ENCODE results near the gene NCOR2. TPM values are rescaled to one million over a fixed set of nuclear protein-coding genes. Genes with fewer than 3 reads are reported as not detected.

Gene NCOR2
- total RNA-seq, 1 experiment from 2014 or later = 153 TPM

DNA sequence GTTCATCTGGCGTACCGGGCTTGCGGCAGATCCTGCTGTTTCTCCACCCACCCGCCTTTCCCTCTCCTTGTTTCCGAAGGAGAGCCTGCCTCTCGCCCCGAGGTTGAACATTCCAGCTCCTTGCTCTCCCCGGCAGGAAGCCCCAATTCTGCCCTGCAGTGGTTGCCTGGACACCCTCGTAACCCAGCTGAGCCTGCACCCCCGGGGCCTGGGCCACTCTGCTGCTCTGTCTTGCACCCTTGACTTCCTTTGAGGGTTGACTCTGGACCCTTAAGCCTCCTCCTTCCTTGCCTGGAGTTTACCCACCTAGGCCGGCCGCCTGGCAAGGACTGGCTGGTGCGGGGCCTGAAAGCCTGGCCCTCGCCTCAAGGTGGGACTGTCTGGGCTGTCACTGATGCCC is 25.8 kb upstream of the NCOR2 start:
- no peaks in the 10 kb centered on the region for H3K9me2 ChIP-seq (ENCODE audit: insufficient read depth)
- RAD21 ChIA-PET (ENCODE audit: low non-redundant PET in 1 of 2, low total read pairs in 2 of 2, uncharacterized antibody in 2 of 2, unreplicated experiment in 2 of 2) = no interaction called here
- POLR2A ChIA-PET = no interaction called here
- no peak overlapping the region for H3K9ac ChIP-seq (ENCODE audit: low read length)
- no peak for DNase-seq (ENCODE audit: low read depth, low spot score)
- H2AFZ ChIP-seq (ENCODE audit: low read depth, low read length, poor library complexity, severe bottlenecking) = no peak overlapping the region
- no peak overlapping the region for H3K4me3 ChIP-seq (replicated peaks in 1 of 2; ENCODE audit: low read depth in 1 of 2, low read length in 2 of 2)
- no peaks in the 10 kb centered on the region for H3K27me3 ChIP-seq (ENCODE audit: insufficient read depth, low read length)
- intact Hi-C loops (cut with micrococcal nuclease) = no loop called here
- no peak for TF ChIP-seq RAD21 (IDR thresholded peaks at IDR 0.05; ENCODE audit: low read depth)
- no peak for TF ChIP-seq POLR2A (IDR thresholded peaks at IDR 0.05; ENCODE audit: borderline replicate concordance, extremely low read depth, insufficient read depth, insufficient read length)
- H3K9me3 ChIP-seq (ENCODE audit: control insufficient read depth in 1 of 2, insufficient read depth in 1 of 2, low read depth in 1 of 2, low read length in 2 of 2) = no peaks in the 10 kb centered on the region
- H3K79me2 ChIP-seq (ENCODE audit: insufficient read depth, low read length) = no peaks in the 10 kb centered on the region
- H3K4me2 ChIP-seq (ENCODE audit: low read length) = no peak overlapping the region
- H3K27ac ChIP-seq (ENCODE audit: low read depth, low read length) = no peak overlapping the region; the same call in 1 of the 2 replicates
- CTCF ChIA-PET = no interaction called here
- no peaks in the 10 kb centered on the region for H4K20me1 ChIP-seq (ENCODE audit: insufficient read depth)
- no TSS peak for BruUV-seq (replicated peaks)
- H3K4me1 ChIP-seq (ENCODE audit: control insufficient read depth in 1 of 2, insufficient read depth in 2 of 2, low read length in 2 of 2) = peaks cover 19 to 34% of the 10 kb centered on the region in 2 experiments
- ATAC-seq = no peak
- no peaks in the 10 kb centered on the region for H3K36me3 ChIP-seq (ENCODE audit: control insufficient read depth in 1 of 2, insufficient read depth in 2 of 2, low read length in 2 of 2)

DNA sequence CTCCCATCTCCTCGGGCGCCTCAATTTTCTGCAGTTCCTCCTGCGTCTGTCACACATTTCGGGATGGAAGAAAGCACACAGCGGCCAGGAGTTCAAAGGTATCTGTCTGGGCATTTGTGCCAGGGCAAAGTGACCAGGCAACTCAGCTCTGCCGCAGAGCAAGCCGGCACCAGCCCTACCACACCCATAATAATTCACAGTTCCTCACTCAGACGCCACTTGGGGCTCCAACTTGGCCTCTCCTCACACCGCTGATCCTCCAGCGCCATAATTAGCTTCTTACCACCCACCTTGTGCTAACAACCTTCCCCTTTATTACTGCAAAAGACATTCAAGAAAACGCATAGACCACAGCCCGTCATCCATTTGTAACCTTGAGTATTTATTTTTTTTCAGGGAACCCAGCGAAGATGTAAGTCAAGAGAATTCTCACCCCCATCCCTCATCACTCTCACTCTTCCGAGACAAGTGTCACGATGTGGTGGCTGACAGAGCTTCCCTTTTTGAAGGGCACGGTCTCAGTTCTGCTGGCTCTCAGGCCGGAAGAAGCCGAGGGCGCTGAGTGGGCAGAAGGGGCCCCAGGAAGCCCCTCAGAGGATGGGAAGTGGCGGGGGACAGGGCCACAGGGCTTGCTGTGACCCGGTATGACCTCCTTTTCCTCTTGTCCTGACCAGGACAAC is 25.2 kb upstream of the NCOR2 start:
- Histone ChIP-seq H3K9me3 (ENCODE audit: control insufficient read depth in 1 of 2, insufficient read depth in 1 of 2, low read depth in 1 of 2, low read length in 2 of 2) (no peaks in the 10 kb centered on the region), H3K4me1 (ENCODE audit: control insufficient read depth in 1 of 2, insufficient read depth in 2 of 2, low read length in 2 of 2) (peaks cover 19 to 34% of the 10 kb centered on the region in 2 experiments), H3K9ac (ENCODE audit: low read length) (peak overlapping the region; percentile 52), H2AFZ (ENCODE audit: low read depth, low read length, poor library complexity, severe bottlenecking) (peak overlapping the region; percentile 44), H3K27me3 (ENCODE audit: insufficient read depth, low read length) (no peaks in the 10 kb centered on the region), H4K20me1 (ENCODE audit: insufficient read depth) (no peaks in the 10 kb centered on the region), H3K36me3 (ENCODE audit: control insufficient read depth in 1 of 2, insufficient read depth in 2 of 2, low read length in 2 of 2) (no peaks in the 10 kb centered on the region), H3K79me2 (ENCODE audit: insufficient read depth, low read length) (no peaks in the 10 kb centered on the region), H3K4me2 (ENCODE audit: low read length) (peak overlapping the region; percentile 64), H3K4me3 (replicated peaks in 1 of 2; ENCODE audit: low read depth in 1 of 2, low read length in 2 of 2) (peak overlapping the region in 1 of 2 experiments; percentile 13; a peak in 1 of 4 replicates), H3K27ac (ENCODE audit: low read depth, low read length) (peak overlapping the region; percentile 15; the same call in 1 of the 2 replicates), H3K9me2 (ENCODE audit: insufficient read depth) (no peaks in the 10 kb centered on the region)
- RAD21 ChIA-PET (ENCODE audit: low non-redundant PET in 1 of 2, low total read pairs in 2 of 2, uncharacterized antibody in 2 of 2, unreplicated experiment in 2 of 2) = no interaction called here
- intact Hi-C loops (cut with micrococcal nuclease) = no loop called here
- CTCF ChIA-PET = no interaction called here
- DNase-seq (ENCODE audit: low read depth, low spot score) (no peak), ATAC-seq (peak; percentile 41; the same call in 1 of the 2 replicates)
- POLR2A ChIA-PET = no interaction called here
- no TSS peak for BruUV-seq (replicated peaks)
- TF ChIP-seq ZFX (IDR thresholded peaks at IDR 0.05) = no peak
- TF ChIP-seq CEBPB (IDR thresholded peaks at IDR 0.05; ENCODE audit: low read depth) = no peak
- TF ChIP-seq, protein P1, sequence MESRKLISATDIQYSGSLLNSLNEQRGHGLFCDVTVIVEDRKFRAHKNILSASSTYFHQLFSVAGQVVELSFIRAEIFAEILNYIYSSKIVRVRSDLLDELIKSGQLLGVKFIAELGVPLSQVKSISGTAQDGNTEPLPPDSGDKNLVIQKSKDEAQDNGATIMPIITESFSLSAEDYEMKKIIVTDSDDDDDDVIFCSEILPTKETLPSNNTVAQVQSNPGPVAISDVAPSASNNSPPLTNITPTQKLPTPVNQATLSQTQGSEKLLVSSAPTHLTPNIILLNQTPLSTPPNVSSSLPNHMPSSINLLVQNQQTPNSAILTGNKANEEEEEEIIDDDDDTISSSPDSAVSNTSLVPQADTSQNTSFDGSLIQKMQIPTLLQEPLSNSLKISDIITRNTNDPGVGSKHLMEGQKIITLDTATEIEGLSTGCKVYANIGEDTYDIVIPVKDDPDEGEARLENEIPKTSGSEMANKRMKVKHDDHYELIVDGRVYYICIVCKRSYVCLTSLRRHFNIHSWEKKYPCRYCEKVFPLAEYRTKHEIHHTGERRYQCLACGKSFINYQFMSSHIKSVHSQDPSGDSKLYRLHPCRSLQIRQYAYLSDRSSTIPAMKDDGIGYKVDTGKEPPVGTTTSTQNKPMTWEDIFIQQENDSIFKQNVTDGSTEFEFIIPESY (IDR thresholded peaks at IDR 0.05; ENCODE audit: extremely low read depth, insufficient replicate concordance, low read length) = no peak
- no peak; the same call in 1 of the 2 replicates for TF ChIP-seq SP1 (IDR thresholded peaks at IDR 0.05; ENCODE audit: low read depth)
- TF ChIP-seq CBX3 (IDR thresholded peaks at IDR 0.05; ENCODE audit: low read depth) = no peak; the same call in 1 of the 2 replicates
- TF ChIP-seq, protein P2, sequence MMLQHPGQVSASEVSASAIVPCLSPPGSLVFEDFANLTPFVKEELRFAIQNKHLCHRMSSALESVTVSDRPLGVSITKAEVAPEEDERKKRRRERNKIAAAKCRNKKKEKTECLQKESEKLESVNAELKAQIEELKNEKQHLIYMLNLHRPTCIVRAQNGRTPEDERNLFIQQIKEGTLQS (IDR thresholded peaks at IDR 0.05) = no peak
- no peak for TF ChIP-seq RAD21 (IDR thresholded peaks at IDR 0.05; ENCODE audit: low read depth)
- no peak for TF ChIP-seq EGR1 (IDR thresholded peaks at IDR 0.05; ENCODE audit: low read depth)
- TF ChIP-seq, protein P3, sequence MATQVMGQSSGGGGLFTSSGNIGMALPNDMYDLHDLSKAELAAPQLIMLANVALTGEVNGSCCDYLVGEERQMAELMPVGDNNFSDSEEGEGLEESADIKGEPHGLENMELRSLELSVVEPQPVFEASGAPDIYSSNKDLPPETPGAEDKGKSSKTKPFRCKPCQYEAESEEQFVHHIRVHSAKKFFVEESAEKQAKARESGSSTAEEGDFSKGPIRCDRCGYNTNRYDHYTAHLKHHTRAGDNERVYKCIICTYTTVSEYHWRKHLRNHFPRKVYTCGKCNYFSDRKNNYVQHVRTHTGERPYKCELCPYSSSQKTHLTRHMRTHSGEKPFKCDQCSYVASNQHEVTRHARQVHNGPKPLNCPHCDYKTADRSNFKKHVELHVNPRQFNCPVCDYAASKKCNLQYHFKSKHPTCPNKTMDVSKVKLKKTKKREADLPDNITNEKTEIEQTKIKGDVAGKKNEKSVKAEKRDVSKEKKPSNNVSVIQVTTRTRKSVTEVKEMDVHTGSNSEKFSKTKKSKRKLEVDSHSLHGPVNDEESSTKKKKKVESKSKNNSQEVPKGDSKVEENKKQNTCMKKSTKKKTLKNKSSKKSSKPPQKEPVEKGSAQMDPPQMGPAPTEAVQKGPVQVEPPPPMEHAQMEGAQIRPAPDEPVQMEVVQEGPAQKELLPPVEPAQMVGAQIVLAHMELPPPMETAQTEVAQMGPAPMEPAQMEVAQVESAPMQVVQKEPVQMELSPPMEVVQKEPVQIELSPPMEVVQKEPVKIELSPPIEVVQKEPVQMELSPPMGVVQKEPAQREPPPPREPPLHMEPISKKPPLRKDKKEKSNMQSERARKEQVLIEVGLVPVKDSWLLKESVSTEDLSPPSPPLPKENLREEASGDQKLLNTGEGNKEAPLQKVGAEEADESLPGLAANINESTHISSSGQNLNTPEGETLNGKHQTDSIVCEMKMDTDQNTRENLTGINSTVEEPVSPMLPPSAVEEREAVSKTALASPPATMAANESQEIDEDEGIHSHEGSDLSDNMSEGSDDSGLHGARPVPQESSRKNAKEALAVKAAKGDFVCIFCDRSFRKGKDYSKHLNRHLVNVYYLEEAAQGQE (IDR thresholded peaks at IDR 0.05; ENCODE audit: low read depth) = no peak
- no peak for TF ChIP-seq EZH2 (IDR thresholded peaks at IDR 0.05)
- TF ChIP-seq, protein P4, sequence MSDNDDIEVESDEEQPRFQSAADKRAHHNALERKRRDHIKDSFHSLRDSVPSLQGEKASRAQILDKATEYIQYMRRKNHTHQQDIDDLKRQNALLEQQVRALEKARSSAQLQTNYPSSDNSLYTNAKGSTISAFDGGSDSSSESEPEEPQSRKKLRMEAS (IDR thresholded peaks at IDR 0.05) = no peak
- no peak for TF ChIP-seq ELF1 (IDR thresholded peaks at IDR 0.05; ENCODE audit: borderline replicate concordance, low read depth)
- no peak for TF ChIP-seq SRF (IDR thresholded peaks at IDR 0.05; ENCODE audit: low read depth)
- TF ChIP-seq EZH2phosphoT487 (IDR thresholded peaks at IDR 0.05; ENCODE audit: borderline replicate concordance) = no peak

All from HCT116 (cell line).